ENCODE results near the gene GLI3.

DNA sequence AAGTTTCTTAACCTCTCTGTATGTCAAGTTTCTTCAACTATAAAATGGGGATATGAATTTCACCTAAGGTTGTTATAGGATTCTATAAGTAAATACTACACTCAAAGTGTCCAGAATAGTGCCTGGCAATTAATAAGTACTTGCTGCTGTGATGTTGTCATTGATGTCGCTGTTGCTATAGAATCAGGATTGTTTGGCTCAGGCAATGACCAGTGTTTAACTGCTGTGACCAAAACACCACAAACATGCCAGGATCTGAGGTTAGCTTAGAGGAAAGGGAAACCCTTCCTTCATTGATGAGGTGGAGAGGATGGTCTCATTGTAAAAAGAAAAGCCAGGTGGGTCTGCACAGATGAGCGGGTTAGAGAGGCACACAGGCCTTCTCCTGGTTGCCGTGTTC lies 311.1 kb downstream of the GLI3 start:
- TF ChIP-seq CTCF (IDR thresholded peaks at IDR 0.05) (no peak), POLR2A (IDR thresholded peaks at IDR 0.05) (no peak)
